22Rv1 (cell line): ENCODE data around the gene MOV10L1.
A peak's percentile ranks its signal among the peaks of the same experiment; 100 is the strongest.
"Not testable (repeated sequence)": the region's sequence is repeated elsewhere in the genome, so short reads cannot be mapped to it uniquely, and the experiment has no call there.

Experiments used
- H3K27ac ChIP-seq: fragments of 450-650 bp; 2 replicates; pipeline ENCODE4 v1.5.1; 2017
- ZFX ChIP-seq: fragments of 450-650 bp; IDR thresholded peaks from 2 replicates; pipeline ENCODE4 v1.6.1; 2017; ENCODE audit warnings: antibody characterized with exemption, borderline replicate concordance
- TF ChIP-seq, protein P1 (sequence below): fragments of 450-650 bp; IDR thresholded peaks from 2 replicates; pipeline ENCODE4 v1.5.1; 2017; ENCODE audit warnings: mild to moderate bottlenecking

The MOV10L1 gene

DNA sequence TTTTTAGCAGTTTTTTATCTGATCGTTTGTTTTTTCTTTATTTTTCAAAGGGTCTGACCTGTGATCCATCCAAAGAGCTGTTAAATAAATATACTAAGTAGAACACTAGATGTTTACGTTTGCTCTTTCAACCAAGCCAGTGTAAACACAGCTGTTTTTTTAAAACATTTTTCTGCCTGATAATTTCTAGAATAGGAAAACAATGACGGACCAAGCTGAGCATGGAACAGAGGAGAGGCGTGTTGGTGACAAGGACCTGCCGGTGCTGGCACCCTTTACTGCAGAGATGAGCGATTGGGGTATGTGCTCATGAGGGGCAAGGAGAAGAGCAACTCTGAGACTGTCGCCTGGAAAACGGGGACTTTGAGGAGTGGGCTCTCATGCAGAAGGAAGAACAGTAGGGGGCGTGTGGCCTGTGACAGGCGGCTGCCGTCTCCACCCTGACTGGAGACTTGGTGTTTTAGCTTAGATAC is 52.1 kb downstream of the MOV10L1 start:
- TF ChIP-seq, protein P1, sequence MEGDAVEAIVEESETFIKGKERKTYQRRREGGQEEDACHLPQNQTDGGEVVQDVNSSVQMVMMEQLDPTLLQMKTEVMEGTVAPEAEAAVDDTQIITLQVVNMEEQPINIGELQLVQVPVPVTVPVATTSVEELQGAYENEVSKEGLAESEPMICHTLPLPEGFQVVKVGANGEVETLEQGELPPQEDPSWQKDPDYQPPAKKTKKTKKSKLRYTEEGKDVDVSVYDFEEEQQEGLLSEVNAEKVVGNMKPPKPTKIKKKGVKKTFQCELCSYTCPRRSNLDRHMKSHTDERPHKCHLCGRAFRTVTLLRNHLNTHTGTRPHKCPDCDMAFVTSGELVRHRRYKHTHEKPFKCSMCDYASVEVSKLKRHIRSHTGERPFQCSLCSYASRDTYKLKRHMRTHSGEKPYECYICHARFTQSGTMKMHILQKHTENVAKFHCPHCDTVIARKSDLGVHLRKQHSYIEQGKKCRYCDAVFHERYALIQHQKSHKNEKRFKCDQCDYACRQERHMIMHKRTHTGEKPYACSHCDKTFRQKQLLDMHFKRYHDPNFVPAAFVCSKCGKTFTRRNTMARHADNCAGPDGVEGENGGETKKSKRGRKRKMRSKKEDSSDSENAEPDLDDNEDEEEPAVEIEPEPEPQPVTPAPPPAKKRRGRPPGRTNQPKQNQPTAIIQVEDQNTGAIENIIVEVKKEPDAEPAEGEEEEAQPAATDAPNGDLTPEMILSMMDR = peak; percentile 63
- no peak for TF ChIP-seq ZFX
- H3K27ac ChIP-seq = 0 out of 2 replicates have a peak overlapping the region, but pooled peaks have one; percentile 17

DNA sequence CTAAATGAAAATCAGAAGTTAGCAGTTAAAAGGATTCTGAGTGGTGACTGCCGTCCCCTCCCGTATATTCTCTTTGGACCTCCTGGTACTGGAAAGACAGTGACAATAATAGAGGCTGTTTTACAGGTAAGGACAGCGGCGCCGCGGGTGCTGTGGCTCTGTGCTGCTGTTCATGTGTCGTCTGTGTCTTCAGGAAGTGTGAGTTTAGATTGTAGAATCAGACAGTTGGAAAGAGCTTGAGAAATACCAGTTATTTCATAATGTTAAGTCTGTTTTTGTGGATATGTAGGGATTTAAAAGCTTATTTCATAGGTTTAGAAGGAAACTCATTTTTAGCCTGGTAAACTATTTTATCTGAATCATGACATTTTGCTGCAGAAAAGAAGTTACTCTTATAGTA is 53.3 kb downstream of the MOV10L1 start:
- no peak for TF ChIP-seq ZFX
- TF ChIP-seq, protein P1 = no peak
- H3K27ac ChIP-seq = no peak overlapping the region

DNA sequence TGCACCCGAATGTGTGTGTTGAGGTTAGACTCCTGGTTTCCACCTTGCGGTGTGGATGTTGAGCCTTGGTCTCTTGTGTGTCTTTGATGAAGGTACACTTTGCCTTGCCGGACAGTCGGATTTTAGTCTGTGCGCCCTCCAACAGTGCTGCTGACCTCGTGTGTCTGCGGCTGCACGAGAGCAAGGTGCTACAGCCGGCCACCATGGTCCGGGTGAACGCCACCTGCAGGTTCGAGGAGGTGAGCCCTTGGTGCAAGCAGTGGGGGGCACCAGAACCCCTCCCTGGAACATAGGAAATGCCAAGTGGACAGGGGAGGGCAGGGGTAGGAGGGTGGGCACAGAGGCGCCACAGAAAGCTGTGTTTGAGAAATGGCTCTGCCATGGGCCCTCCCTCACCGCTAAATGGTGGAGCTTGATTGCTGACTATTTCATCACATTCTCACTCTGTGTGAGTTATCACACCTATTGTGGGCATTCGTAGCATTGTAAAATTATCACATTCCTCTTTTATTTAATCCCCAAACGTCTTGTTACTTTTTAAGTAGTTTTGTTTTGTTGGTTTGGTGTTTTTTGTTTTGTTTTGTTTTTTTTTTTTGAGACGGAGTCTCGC is 54.3 kb downstream of the MOV10L1 start:
- no peak overlapping the region for H3K27ac ChIP-seq
- TF ChIP-seq ZFX = no peak
- TF ChIP-seq, protein P1 = no peak

DNA sequence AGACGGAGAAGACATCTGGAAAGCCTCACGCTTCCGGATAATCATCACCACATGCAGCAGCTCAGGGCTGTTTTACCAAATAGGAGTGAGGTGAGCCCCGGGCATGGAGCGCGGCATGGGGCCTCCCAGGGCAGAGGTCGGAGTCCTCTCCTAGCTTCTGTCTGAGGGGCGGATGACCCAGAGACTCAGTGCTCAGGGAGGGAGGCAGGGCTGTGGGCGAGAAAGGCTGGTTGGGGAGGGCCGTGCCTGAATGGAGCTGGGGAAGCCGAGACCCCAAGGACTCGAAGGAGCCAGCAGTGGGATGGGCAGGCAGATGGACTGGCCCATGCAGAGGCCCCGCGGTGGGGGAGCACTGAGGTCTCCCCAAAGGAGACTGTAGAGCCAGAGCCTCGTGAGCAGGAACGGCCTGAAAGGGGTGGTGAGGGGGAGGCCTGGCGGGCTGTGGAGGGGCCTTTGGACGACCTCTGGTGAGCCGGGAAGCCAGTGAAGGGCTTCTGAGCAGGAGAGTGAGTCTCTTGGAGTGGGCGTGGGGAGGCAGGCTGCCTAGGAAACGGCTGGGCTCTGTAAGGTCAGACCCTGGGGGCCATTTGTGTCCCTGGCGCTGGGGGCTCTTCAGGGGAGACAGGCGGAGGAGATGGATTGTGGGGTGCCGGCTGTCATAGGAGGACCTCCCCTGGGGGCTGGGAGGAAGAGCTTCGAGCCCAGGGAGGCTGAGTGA is 56.1 kb downstream of the MOV10L1 start:
- TF ChIP-seq, protein P1 = no peak
- TF ChIP-seq ZFX = no peak
- no peak overlapping the region for H3K27ac ChIP-seq

DNA sequence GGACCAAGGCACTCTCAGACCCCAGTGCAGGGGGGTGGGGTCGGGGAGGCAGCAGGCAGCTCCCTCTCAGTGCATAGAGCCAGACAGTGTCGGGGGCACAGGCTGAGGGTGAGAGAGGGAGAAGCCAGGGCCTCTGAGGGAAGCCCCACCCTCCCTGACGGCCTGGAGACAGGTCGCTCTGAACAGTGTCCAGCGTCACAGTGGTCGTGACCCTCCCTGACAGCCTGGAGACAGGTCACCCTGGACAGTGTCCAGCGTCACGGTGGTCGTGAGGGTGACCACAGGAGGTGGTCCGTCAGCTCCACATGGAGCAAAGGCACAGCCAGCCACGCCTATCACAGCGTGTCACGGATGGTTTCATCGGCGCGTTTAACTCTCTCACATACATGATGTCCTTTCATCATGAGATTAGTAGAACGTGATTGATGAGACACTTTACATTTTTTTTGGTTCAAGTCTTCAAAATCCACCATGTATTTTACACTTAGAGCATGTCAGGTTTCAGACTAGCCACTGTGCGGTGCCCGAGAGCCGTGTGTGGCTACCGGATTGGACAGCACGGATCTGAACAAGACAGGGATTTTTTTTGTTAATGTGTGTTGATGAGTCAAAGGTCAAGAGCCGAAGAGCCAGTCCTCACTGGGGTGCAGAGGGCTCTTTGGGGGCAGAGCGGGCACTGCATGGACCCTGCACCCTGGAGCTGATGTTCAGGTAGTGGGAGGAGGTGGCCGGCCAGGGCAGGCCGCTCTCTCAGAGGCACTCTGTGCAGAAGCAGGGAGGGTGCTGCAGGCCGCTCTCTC is 56.8 kb downstream of the MOV10L1 start:
- TF ChIP-seq, protein P1 = peak; percentile 88
- no peak for TF ChIP-seq ZFX
- no peak overlapping the region for H3K27ac ChIP-seq

DNA sequence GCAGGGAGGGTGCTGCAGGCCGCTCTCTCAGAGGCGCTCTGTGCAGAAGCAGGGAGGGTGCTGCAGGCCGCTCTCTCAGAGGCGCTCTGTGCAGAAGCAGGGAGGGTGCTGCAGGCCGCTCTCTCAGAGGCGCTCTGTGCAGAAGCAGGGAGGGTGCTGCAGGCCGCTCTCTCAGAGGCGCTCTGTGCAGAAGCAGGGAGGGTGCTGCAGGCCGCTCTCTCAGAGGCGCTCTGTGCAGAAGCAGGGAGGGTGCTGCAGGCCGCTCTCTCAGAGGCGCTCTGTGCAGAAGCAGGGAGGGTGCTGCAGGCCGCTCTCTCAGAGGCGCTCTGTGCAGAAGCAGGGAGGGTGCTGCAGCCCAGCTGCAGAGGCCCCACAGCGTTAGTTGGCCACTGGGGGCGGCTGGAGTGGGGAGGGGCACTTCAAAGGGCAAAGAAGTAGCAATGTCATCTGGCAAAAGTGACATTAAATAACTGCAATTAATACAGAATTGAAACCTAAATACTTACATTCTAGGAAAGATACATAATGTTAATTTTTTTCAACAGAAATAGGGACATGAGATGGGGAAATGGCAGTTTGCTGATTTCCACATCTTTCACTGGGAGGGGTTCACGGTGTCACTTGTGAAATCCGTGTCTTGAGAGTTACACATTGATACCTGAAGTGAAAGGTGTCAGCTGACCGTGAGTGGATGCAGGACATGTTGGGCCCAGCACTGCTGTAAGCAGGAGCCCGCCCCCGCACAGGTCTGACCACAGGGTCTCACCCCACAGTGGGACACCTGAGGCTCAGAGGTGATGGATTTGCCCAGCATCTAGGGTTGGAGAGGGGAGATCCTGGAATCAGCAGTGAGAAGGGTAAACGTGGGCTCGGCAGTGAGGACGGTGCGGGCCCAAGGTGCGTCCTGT is 57.7 kb downstream of the MOV10L1 start:
- not testable (repeated sequence) for H3K27ac ChIP-seq

DNA sequence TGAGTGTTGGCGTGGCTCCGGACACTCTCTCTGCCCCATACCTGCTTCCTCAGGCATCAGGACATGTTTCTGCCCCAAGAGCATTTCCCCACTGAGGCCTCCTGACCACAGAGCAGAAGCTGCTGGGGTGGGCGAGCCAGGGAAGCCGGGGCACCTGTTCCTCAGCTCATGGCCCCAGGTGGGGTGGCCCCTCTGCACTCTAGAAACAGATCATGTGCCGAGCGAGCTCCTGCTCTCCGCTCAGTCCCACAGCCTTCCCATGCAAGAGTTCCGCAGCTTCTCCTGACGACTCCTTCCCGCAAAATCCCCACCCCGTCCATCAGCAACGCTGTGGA is 58.3 kb downstream of the MOV10L1 start:
- H3K27ac ChIP-seq = no peak overlapping the region
- TF ChIP-seq, protein P1 = no peak
- TF ChIP-seq ZFX = no peak
